SK-N-SH (cell line): Measurements from ENCODE around the gene DENND2A. TPM values are rescaled to one million over a fixed set of nuclear protein-coding genes. Genes with fewer than 3 reads are reported as not detected.

Source experiments
- CTCF ChIA-PET: fragments of 300-600, 350-600 bp; formaldehyde crosslinking; extraction: SDS; loops from one replicate; lab custom pipeline; 2021; lab: Yijun Ruan, JAX
- POLR2A ChIA-PET: fragments of 350-600 bp; sonication (Branson Sonifier 250); formaldehyde crosslinking; extraction: SDS; loops from one replicate; lab custom pipeline; 2020; ENCODE audit warnings: antibody characterized with exemption, inconsistent platforms; lab: Yijun Ruan, JAX
- DNase-seq: peaks from one replicate; pipeline ENCODE4 v3.0.0; 2012
- H2AFZ ChIP-seq: fragments of 200-600 bp; sonication (generic); 2 replicates; pipeline ENCODE4 v1.8.1; 2016; ENCODE audit warnings: antibody characterized with exemption, mild to moderate bottlenecking, low read depth
- H3F3A ChIP-seq: fragments of 200-600 bp; sonication (generic); replicated peaks from 2 replicates; pipeline ENCODE3; 2016; ENCODE audit warnings: antibody characterized with exemption, mild to moderate bottlenecking; ENCODE audit not compliant: insufficient read depth
- H3K27ac ChIP-seq, 2 experiments: fragments of 200-500 bp in 1 of 2; fragments of 200-600 bp in 1 of 2; sonication (Bioruptor generic) in 1 of 2; sonication (generic), shearing (Covaris generic) in 1 of 2; 2 replicates each; pipeline versions ENCODE4 v1.5.1 to v1.6.1; 2014 to 2016; ENCODE audit warnings: low read depth in 2 of 2, inconsistent platforms in 1 of 2, low read length in 1 of 2, mild to moderate bottlenecking in 1 of 2, mixed read lengths in 1 of 2
- H3K27me3 ChIP-seq: fragments of 200-600 bp; sonication (generic), shearing (Covaris generic); 2 replicates; pipeline ENCODE4 v1.6.1; 2016; ENCODE audit warnings: mixed run types; ENCODE audit not compliant: insufficient read depth
- H3K36me3 ChIP-seq, 2 experiments: fragments of 200-500 bp in 1 of 2; fragments of 200-600 bp in 1 of 2; sonication (Bioruptor generic) in 1 of 2; sonication (generic) in 1 of 2; replicated peaks in 1 of 2; 2 replicates each; pipeline versions ENCODE3 to v1.5.1; 2014 to 2016; ENCODE audit warnings: low read length in 1 of 2, mild to moderate bottlenecking in 1 of 2; ENCODE audit not compliant: insufficient read depth in 2 of 2, control insufficient read depth in 1 of 2
- H3K4me1 ChIP-seq, 2 experiments: fragments of 200-500 bp in 1 of 2; fragments of 200-600 bp in 1 of 2; sonication (Bioruptor generic) in 1 of 2; sonication (generic), shearing (Covaris generic) in 1 of 2; 2 replicates each; pipeline versions ENCODE4 v1.5.1 to v1.6.1; 2014 to 2016; ENCODE audit warnings: low read depth in 1 of 2, low read length in 1 of 2, mixed run types in 1 of 2; ENCODE audit not compliant: insufficient read depth in 2 of 2, control insufficient read depth in 1 of 2
- H3K4me2 ChIP-seq: fragments of 200-600 bp; sonication (generic), shearing (Covaris generic); 2 replicates; pipeline ENCODE4 v1.6.1; 2017; ENCODE audit warnings: mixed run types
- H3K4me3 ChIP-seq, 2 experiments: fragments of 200-500 bp in 1 of 2; fragments of 200-600 bp in 1 of 2; sonication (Bioruptor generic) in 1 of 2; sonication (generic), shearing (Covaris generic) in 1 of 2; 2 replicates each; pipeline versions ENCODE4 v1.5.1 to v1.8.1; 2014 to 2016; ENCODE audit warnings: low read depth in 2 of 2, inconsistent platforms in 1 of 2, low read length in 1 of 2, mild to moderate bottlenecking in 1 of 2, mixed read lengths in 1 of 2, moderate library complexity in 1 of 2
- H3K79me2 ChIP-seq: fragments of 200-600 bp; sonication (generic); 2 replicates; pipeline ENCODE4 v1.8.1; 2017; ENCODE audit warnings: mild to moderate bottlenecking; ENCODE audit not compliant: insufficient read depth
- H3K9ac ChIP-seq: fragments of 200-600 bp; sonication (generic); 2 replicates; pipeline ENCODE4 v1.6.1; 2017; ENCODE audit warnings: mixed run types
- H3K9me2 ChIP-seq: fragments of 200-600 bp; sonication (generic); 2 replicates; pipeline ENCODE4 v1.6.1; 2017; ENCODE audit warnings: mixed run types
- H3K9me3 ChIP-seq: fragments of 200-600 bp; sonication (generic); 2 replicates; pipeline ENCODE4 v1.6.1; 2017; ENCODE audit warnings: mixed run types, mild to moderate bottlenecking, moderate library complexity
- H4K20me1 ChIP-seq: fragments of 200-600 bp; sonication (generic); 2 replicates; pipeline ENCODE4 v1.6.1; 2017; ENCODE audit warnings: mild to moderate bottlenecking, mixed run types; ENCODE audit not compliant: insufficient read depth
- CHD2 ChIP-seq: fragments of 150-350 bp; IDR thresholded peaks from 2 replicates; pipeline ENCODE4 v1.6.1; 2018; ENCODE audit warnings: low read length; ENCODE audit not compliant: partially characterized antibody
- FOSL2 ChIP-seq: IDR thresholded peaks from 2 replicates; pipeline ENCODE4 v1.4.0; 2012; ENCODE audit warnings: low read depth, mild to moderate bottlenecking, moderate library complexity, borderline replicate concordance
- FOXJ3 ChIP-seq: sonication (generic); formaldehyde crosslinking; IDR thresholded peaks from 2 replicates; pipeline ENCODE4 v1.5.1; 2020; ENCODE audit warnings: mild to moderate bottlenecking, missing genetic modification reagents
- JUND ChIP-seq: IDR thresholded peaks from 2 replicates; pipeline ENCODE4 v1.4.0; 2012
- MEF2A ChIP-seq: IDR thresholded peaks from 2 replicates; pipeline ENCODE4 v1.4.0; 2012; ENCODE audit warnings: low read depth, borderline replicate concordance
- NRF1 ChIP-seq: IDR thresholded peaks from 2 replicates; pipeline ENCODE4 v1.6.1; 2012; ENCODE audit warnings: low read depth, mild to moderate bottlenecking, low read length
- POLR2AphosphoS5 ChIP-seq: IDR thresholded peaks from 2 replicates; pipeline ENCODE4 v1.6.1; 2012; ENCODE audit warnings: low read depth, low read length
- RAD21 ChIP-seq: IDR thresholded peaks from 2 replicates; pipeline ENCODE4 v1.6.1; 2012; ENCODE audit warnings: mild to moderate bottlenecking, low read length
- RCOR1 ChIP-seq: fragments of 150-350 bp; IDR thresholded peaks from 2 replicates; pipeline ENCODE4 v1.6.1; 2017; ENCODE audit warnings: antibody characterized with exemption, low read length
- RXRA ChIP-seq: IDR thresholded peaks from 2 replicates; pipeline ENCODE4 v1.4.0; 2012; ENCODE audit warnings: low read depth, mild to moderate bottlenecking, borderline replicate concordance
- SMC3 ChIP-seq: IDR thresholded peaks from 2 replicates; pipeline ENCODE4 v1.6.1; 2012; ENCODE audit warnings: low read depth, low read length, improper control_type of control experiment
- TCF12 ChIP-seq: IDR thresholded peaks from 2 replicates; pipeline ENCODE4 v1.4.0; 2012
- TEAD4 ChIP-seq: IDR thresholded peaks from 2 replicates; pipeline ENCODE4 v1.4.0; 2012; ENCODE audit warnings: mild to moderate bottlenecking, borderline replicate concordance; ENCODE audit not compliant: insufficient read depth
- YY1 ChIP-seq: IDR thresholded peaks from 2 replicates; pipeline ENCODE4 v1.4.0; 2012; ENCODE audit warnings: low read depth, mild to moderate bottlenecking
- WGBS: methylation state at CpG from one replicate; pipeline ENCODE4 v1.1.6; 2017; ENCODE audit warnings: low lambda C conversion rate; 5-methylcytosine and 5-hydroxymethylcytosine counted together
- polyA plus RNA-seq, 3 experiments: library from polyadenylated mRNA; depleted of rRNA; stranded (reverse); fragments of >200 nt; gene quantifications; 2 replicates each; pipeline ENCODE4 v1.2.3, GENCODE V29; 2012
- TF ChIP-seq, protein P1 (sequence below): fragments of 200-600 bp; sonication (generic); IDR thresholded peaks from 2 replicates; pipeline ENCODE4 v1.6.1; 2017; ENCODE audit warnings: antibody characterized with exemption, mild to moderate bottlenecking, moderate library complexity
- TF ChIP-seq, protein P2 (sequence below): IDR thresholded peaks from 2 replicates; pipeline ENCODE4 v1.4.0; 2012; ENCODE audit warnings: low read depth
- TF ChIP-seq, protein P3 (sequence below): fragments of 150-350 bp; IDR thresholded peaks from 2 replicates; pipeline ENCODE4 v1.6.1; 2017; ENCODE audit warnings: antibody characterized with exemption, low read length, low read depth, borderline replicate concordance
- TF ChIP-seq, protein P4 (sequence below): IDR thresholded peaks from 2 replicates; pipeline ENCODE4 v1.4.0; 2012; ENCODE audit warnings: low read depth, borderline replicate concordance
- TF ChIP-seq, protein P5 (sequence below): IDR thresholded peaks from 2 replicates; pipeline ENCODE4 v1.6.1; 2012; ENCODE audit warnings: mild to moderate bottlenecking, low read depth, low read length, moderate library complexity

DENND2A gene
- polyA plus RNA-seq, 1 of the 3 experiments (the other 2 are of a cell fraction): 3.5 TPM

DNA sequence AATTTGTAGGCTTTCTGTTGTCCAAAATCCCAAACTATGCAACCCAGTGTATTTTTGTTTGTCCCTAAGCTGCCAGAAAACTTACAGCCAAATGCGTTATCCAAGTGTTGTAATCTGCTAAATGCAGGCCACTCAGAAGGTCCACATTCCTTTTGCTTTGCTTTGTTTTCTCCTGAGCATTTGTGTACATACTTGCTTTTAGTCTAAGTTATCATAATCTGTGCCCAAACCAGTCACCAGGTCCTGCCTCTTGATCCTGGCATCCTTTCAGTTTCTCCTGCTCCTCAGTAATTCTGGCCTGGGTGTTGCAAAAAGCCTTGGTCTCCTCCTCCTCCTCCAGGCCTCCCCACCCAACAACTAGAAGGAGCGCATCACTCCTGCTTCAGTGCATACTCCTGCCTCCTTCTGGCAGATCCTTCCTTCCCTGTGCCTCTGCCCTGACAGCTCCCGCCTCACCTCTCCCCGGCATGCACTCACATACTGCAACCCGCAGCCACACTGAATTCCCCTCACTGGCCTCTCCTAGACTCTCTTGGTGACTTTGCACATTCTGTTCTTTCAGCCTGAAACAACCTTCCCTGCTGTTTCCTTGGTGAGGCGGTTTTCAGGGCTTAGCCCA is 2.3 kb downstream of the DENND2A start:
- ChIA-PET POLR2A (interaction anchor here (0.7 kb wide), 1 partner anchor 24 kb away, joined by 4 read pairs; no protein-coding TSS in a partner anchor), CTCF (interaction anchor here (0.7 to 20.3 kb wide), 5 partner anchors 11 to 160 kb away, joined by 3 to 433 read pairs (median 9); no protein-coding TSS in a partner anchor)
- no peak overlapping the region for H3K27ac ChIP-seq
- no peaks in the 10 kb centered on the region for H4K20me1 ChIP-seq
- no peak overlapping the region for H3K9ac ChIP-seq
- peaks cover 0 to 24% of the 10 kb centered on the region in 2 experiments; a peak in 1 of 4 replicates for H3K4me1 ChIP-seq
- no peaks in the 10 kb centered on the region for H3F3A ChIP-seq
- no peaks in the 10 kb centered on the region for H3K9me2 ChIP-seq
- no peaks in the 10 kb centered on the region for H3K36me3 ChIP-seq
- no peaks in the 10 kb centered on the region; the same call in 1 of the 2 replicates for H3K79me2 ChIP-seq
- no peak overlapping the region for H3K4me3 ChIP-seq
- WGBS: 95% methylated on average over 6 of the region's 6 CpGs
- no peaks in the 10 kb centered on the region for H3K9me3 ChIP-seq
- H2AFZ ChIP-seq: no peak overlapping the region
- H3K27me3 ChIP-seq: no peaks in the 10 kb centered on the region
- no peak overlapping the region for H3K4me2 ChIP-seq
- no peak for DNase-seq
- TF ChIP-seq, protein P1, sequence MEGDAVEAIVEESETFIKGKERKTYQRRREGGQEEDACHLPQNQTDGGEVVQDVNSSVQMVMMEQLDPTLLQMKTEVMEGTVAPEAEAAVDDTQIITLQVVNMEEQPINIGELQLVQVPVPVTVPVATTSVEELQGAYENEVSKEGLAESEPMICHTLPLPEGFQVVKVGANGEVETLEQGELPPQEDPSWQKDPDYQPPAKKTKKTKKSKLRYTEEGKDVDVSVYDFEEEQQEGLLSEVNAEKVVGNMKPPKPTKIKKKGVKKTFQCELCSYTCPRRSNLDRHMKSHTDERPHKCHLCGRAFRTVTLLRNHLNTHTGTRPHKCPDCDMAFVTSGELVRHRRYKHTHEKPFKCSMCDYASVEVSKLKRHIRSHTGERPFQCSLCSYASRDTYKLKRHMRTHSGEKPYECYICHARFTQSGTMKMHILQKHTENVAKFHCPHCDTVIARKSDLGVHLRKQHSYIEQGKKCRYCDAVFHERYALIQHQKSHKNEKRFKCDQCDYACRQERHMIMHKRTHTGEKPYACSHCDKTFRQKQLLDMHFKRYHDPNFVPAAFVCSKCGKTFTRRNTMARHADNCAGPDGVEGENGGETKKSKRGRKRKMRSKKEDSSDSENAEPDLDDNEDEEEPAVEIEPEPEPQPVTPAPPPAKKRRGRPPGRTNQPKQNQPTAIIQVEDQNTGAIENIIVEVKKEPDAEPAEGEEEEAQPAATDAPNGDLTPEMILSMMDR: peak; percentile 16
- TF ChIP-seq, protein P2, sequence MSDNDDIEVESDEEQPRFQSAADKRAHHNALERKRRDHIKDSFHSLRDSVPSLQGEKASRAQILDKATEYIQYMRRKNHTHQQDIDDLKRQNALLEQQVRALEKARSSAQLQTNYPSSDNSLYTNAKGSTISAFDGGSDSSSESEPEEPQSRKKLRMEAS: no peak
- TF ChIP-seq, all 33 proteins: peak for 1

DNA sequence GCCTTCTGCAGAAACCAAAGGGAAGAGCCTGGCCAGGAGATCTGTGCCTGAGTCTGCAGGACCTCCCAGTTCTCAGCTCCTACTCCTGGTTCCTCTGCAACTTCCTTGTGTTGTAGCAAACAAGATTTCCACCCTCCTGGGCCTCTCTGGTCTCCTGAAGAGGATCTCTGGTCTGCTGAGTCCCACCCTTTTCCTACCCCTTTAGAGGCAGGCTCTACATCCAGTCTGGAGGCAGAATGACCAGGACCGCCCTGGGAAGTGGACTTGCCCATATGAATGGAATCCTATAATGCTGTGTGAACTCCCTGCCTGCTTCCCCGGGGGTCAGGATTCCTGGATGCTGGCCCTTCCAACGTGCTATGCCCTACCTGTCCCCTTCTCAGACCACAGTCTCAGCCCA is 3.2 kb downstream of the DENND2A start:
- Histone ChIP-seq H2AFZ (no peak overlapping the region), H3K4me1 (peaks cover 0 to 24% of the 10 kb centered on the region in 2 experiments; a peak in 1 of 4 replicates), H3F3A (no peaks in the 10 kb centered on the region), H3K9ac (no peak overlapping the region), H3K4me3 (no peak overlapping the region), H3K9me3 (no peaks in the 10 kb centered on the region), H3K27ac (no peak overlapping the region), H3K36me3 (no peaks in the 10 kb centered on the region), H3K4me2 (no peak overlapping the region), H3K79me2 (no peaks in the 10 kb centered on the region; the same call in 1 of the 2 replicates), H4K20me1 (no peaks in the 10 kb centered on the region), H3K27me3 (no peaks in the 10 kb centered on the region), H3K9me2 (no peaks in the 10 kb centered on the region)
- CTCF ChIA-PET: interaction anchor here (0.7 to 20.3 kb wide), 4 partner anchors 10 to 159 kb away, joined by 3 to 433 read pairs (median 12); no protein-coding TSS in a partner anchor
- POLR2A ChIA-PET: interaction anchor here (0.7 kb wide), 1 partner anchor 24 kb away, joined by 4 read pairs; no protein-coding TSS in a partner anchor
- no peak for DNase-seq
- WGBS: 93% methylated on average over 3 of the region's 3 CpGs
- TF ChIP-seq FOSL2: no peak
- no peak for TF ChIP-seq POLR2AphosphoS5
- no peak for TF ChIP-seq TCF12
- TF ChIP-seq FOXJ3 (CRISPR knock-in tag): no peak
- TF ChIP-seq RCOR1: no peak
- TF ChIP-seq, protein P3, sequence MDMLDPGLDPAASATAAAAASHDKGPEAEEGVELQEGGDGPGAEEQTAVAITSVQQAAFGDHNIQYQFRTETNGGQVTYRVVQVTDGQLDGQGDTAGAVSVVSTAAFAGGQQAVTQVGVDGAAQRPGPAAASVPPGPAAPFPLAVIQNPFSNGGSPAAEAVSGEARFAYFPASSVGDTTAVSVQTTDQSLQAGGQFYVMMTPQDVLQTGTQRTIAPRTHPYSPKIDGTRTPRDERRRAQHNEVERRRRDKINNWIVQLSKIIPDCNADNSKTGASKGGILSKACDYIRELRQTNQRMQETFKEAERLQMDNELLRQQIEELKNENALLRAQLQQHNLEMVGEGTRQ: no peak
- no peak for TF ChIP-seq CHD2
- TF ChIP-seq RXRA: no peak
- no peak for TF ChIP-seq RAD21
- no peak for TF ChIP-seq MEF2A
- no peak for TF ChIP-seq YY1
- no peak for TF ChIP-seq TEAD4
- no peak for TF ChIP-seq JUND
- TF ChIP-seq, protein P4, sequence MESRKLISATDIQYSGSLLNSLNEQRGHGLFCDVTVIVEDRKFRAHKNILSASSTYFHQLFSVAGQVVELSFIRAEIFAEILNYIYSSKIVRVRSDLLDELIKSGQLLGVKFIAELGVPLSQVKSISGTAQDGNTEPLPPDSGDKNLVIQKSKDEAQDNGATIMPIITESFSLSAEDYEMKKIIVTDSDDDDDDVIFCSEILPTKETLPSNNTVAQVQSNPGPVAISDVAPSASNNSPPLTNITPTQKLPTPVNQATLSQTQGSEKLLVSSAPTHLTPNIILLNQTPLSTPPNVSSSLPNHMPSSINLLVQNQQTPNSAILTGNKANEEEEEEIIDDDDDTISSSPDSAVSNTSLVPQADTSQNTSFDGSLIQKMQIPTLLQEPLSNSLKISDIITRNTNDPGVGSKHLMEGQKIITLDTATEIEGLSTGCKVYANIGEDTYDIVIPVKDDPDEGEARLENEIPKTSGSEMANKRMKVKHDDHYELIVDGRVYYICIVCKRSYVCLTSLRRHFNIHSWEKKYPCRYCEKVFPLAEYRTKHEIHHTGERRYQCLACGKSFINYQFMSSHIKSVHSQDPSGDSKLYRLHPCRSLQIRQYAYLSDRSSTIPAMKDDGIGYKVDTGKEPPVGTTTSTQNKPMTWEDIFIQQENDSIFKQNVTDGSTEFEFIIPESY: no peak
- TF ChIP-seq, protein P5, sequence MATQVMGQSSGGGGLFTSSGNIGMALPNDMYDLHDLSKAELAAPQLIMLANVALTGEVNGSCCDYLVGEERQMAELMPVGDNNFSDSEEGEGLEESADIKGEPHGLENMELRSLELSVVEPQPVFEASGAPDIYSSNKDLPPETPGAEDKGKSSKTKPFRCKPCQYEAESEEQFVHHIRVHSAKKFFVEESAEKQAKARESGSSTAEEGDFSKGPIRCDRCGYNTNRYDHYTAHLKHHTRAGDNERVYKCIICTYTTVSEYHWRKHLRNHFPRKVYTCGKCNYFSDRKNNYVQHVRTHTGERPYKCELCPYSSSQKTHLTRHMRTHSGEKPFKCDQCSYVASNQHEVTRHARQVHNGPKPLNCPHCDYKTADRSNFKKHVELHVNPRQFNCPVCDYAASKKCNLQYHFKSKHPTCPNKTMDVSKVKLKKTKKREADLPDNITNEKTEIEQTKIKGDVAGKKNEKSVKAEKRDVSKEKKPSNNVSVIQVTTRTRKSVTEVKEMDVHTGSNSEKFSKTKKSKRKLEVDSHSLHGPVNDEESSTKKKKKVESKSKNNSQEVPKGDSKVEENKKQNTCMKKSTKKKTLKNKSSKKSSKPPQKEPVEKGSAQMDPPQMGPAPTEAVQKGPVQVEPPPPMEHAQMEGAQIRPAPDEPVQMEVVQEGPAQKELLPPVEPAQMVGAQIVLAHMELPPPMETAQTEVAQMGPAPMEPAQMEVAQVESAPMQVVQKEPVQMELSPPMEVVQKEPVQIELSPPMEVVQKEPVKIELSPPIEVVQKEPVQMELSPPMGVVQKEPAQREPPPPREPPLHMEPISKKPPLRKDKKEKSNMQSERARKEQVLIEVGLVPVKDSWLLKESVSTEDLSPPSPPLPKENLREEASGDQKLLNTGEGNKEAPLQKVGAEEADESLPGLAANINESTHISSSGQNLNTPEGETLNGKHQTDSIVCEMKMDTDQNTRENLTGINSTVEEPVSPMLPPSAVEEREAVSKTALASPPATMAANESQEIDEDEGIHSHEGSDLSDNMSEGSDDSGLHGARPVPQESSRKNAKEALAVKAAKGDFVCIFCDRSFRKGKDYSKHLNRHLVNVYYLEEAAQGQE: no peak
- no peak for TF ChIP-seq SMC3
- TF ChIP-seq NRF1: no peak
